ENCODE results near the gene DYSF.

DYSF gene

DNA sequence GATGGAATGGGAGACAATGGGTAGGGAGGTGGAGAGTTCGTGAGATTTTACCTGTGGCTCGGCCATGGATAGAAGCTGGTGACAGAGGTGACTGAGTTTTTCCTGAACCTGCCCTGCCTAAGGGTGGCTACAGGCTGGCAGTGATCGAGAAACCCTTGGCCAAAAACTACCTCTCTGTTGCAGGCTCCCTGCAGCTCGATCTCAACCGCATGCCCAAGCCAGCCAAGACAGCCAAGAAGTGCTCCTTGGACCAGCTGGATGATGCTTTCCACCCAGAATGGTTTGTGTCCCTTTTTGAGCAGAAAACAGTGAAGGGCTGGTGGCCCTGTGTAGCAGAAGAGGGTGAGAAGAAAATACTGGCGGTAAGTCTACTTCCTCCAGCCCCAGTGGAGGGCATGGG is 225.5 kb downstream of the DYSF start:
- H3K4me3 ChIP-seq (ENCODE audit: low read depth, low read length): no peak overlapping the region
- TF ChIP-seq ZNF157 (tag by site-specific recombination; IDR thresholded peaks at IDR 0.05) (no peak), ZFP41 (tag by site-specific recombination; IDR thresholded peaks at IDR 0.05; ENCODE audit: borderline replicate concordance) (no peak), ZEB2 (tag by site-specific recombination; IDR thresholded peaks at IDR 0.05) (no peak), KLF1 (tag by site-specific recombination; IDR thresholded peaks at IDR 0.05) (no peak), ZNF248 (tag by site-specific recombination; IDR thresholded peaks at IDR 0.05) (no peak), ZNF302 (tag by site-specific recombination; IDR thresholded peaks at IDR 0.05; ENCODE audit: low read depth) (no peak), ZNF335 (tag by site-specific recombination; conservative IDR thresholded peaks at IDR 0.05) (no peak), ZNF776 (tag by site-specific recombination; IDR thresholded peaks at IDR 0.05; ENCODE audit: borderline replicate concordance) (no peak), ZFP3 (tag by site-specific recombination; IDR thresholded peaks at IDR 0.05; ENCODE audit: low read depth) (no peak), ZNF555 (tag by site-specific recombination; conservative IDR thresholded peaks at IDR 0.05) (no peak), TCF7L2 (IDR thresholded peaks at IDR 0.05; ENCODE audit: borderline replicate concordance, low read depth, low read length) (no peak), BCL11A (tag by site-specific recombination; IDR thresholded peaks at IDR 0.05; ENCODE audit: low read depth) (no peak)
- TF ChIP-seq, protein P1, sequence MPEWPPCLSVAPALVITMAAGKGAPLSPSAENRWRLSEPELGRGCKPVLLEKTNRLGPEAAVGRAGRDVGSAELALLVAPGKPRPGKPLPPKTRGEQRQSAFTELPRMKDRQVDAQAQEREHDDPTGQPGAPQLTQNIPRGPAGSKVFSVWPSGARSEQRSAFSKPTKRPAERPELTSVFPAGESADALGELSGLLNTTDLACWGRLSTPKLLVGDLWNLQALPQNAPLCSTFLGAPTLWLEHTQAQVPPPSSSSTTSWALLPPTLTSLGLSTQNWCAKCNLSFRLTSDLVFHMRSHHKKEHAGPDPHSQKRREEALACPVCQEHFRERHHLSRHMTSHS (tag by site-specific recombination; IDR thresholded peaks at IDR 0.05): no peak
- H3K9me3 ChIP-seq (ENCODE audit: control insufficient read depth, insufficient read depth, low read depth, low read length): no peaks in the 10 kb centered on the region
- H3K36me3 ChIP-seq (ENCODE audit: control insufficient read depth in 2 of 2, insufficient read depth in 1 of 2, low read length in 2 of 2): no peaks in the 10 kb centered on the region
- ChIA-PET CTCF (no interaction called here), POLR2A (no interaction called here)
- H3K4me1 ChIP-seq (ENCODE audit: control insufficient read depth, insufficient read depth, low read length): peaks cover 4% of the 10 kb centered on the region
- no peak overlapping the region for H3K27ac ChIP-seq (ENCODE audit: extremely low read depth, low read depth, low read length)

DNA sequence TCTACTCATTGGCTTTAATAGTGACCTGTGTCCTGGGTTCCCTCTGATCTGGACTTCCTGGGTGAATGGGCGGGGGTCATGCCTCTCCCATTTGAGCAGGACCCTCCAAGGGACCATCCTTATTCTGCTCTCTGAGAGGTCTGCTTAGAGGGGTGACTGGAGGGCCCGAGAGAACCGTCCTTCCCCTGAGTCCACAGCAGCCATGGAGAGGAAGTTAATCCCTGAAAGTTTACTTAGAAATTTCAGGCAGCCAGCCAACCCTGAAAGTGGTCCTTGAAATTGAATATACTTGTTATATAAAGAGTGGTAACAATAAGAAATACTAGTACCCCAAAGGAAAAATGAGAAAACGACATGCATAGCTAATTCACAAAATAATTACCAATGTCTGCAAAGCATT is 226.1 kb downstream of the DYSF start:
- H3K4me3 ChIP-seq (ENCODE audit: low read depth, low read length): no peak overlapping the region
- peaks cover 4% of the 10 kb centered on the region for H3K4me1 ChIP-seq (ENCODE audit: control insufficient read depth, insufficient read depth, low read length)
- POLR2A ChIA-PET: no interaction called here
- H3K9me3 ChIP-seq (ENCODE audit: control insufficient read depth, insufficient read depth, low read depth, low read length): no peaks in the 10 kb centered on the region
- CTCF ChIA-PET: no interaction called here
- H3K36me3 ChIP-seq (ENCODE audit: control insufficient read depth in 2 of 2, insufficient read depth in 1 of 2, low read length in 2 of 2): no peaks in the 10 kb centered on the region
- no peak overlapping the region for H3K27ac ChIP-seq (ENCODE audit: extremely low read depth, low read depth, low read length)
- no peak for TF ChIP-seq GLIS2 (tag by site-specific recombination; IDR thresholded peaks at IDR 0.05)
- no peak for TF ChIP-seq ZNF366 (tag by site-specific recombination; conservative IDR thresholded peaks at IDR 0.05)
- TF ChIP-seq, protein P2, sequence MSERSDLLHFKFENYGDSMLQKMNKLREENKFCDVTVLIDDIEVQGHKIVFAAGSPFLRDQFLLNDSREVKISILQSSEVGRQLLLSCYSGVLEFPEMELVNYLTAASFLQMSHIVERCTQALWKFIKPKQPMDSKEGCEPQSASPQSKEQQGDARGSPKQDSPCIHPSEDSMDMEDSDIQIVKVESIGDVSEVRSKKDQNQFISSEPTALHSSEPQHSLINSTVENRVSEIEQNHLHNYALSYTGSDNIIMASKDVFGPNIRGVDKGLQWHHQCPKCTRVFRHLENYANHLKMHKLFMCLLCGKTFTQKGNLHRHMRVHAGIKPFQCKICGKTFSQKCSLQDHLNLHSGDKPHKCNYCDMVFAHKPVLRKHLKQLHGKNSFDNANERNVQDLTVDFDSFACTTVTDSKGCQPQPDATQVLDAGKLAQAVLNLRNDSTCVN (tag by site-specific recombination; optimal IDR thresholded peaks at IDR 0.05): no peak
- TF ChIP-seq MZF1 (tag by site-specific recombination; IDR thresholded peaks at IDR 0.05; ENCODE audit: borderline replicate concordance): no peak
- TF ChIP-seq TCF7L2 (IDR thresholded peaks at IDR 0.05; ENCODE audit: borderline replicate concordance, low read depth, low read length): no peak
- TF ChIP-seq YY1 (tag by site-specific recombination; IDR thresholded peaks at IDR 0.05): no peak
- TF ChIP-seq, protein P3, sequence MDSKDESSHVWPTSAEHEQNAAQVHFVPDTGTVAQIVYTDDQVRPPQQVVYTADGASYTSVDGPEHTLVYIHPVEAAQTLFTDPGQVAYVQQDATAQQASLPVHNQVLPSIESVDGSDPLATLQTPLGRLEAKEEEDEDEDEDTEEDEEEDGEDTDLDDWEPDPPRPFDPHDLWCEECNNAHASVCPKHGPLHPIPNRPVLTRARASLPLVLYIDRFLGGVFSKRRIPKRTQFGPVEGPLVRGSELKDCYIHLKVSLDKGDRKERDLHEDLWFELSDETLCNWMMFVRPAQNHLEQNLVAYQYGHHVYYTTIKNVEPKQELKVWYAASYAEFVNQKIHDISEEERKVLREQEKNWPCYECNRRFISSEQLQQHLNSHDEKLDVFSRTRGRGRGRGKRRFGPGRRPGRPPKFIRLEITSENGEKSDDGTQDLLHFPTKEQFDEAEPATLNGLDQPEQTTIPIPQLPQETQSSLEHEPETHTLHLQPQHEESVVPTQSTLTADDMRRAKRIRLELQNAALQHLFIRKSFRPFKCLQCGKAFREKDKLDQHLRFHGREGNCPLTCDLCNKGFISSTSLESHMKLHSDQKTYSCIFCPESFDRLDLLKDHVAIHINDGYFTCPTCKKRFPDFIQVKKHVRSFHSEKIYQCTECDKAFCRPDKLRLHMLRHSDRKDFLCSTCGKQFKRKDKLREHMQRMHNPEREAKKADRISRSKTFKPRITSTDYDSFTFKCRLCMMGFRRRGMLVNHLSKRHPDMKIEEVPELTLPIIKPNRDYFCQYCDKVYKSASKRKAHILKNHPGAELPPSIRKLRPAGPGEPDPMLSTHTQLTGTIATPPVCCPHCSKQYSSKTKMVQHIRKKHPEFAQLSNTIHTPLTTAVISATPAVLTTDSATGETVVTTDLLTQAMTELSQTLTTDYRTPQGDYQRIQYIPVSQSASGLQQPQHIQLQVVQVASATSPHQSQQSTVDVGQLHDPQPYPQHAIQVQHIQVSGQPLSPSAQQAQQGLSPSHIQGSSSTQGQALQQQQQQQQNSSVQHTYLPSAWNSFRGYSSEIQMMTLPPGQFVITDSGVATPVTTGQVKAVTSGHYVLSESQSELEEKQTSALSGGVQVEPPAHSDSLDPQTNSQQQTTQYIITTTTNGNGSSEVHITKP (tag by site-specific recombination; IDR thresholded peaks at IDR 0.05): no peak
- no peak for TF ChIP-seq ZBTB8A (tag by site-specific recombination; IDR thresholded peaks at IDR 0.05)
- no peak for TF ChIP-seq GLI4 (tag by site-specific recombination; IDR thresholded peaks at IDR 0.05)
- no peak for TF ChIP-seq SCRT1 (tag by site-specific recombination; IDR thresholded peaks at IDR 0.05; ENCODE audit: borderline replicate concordance)
- TF ChIP-seq, protein P4, sequence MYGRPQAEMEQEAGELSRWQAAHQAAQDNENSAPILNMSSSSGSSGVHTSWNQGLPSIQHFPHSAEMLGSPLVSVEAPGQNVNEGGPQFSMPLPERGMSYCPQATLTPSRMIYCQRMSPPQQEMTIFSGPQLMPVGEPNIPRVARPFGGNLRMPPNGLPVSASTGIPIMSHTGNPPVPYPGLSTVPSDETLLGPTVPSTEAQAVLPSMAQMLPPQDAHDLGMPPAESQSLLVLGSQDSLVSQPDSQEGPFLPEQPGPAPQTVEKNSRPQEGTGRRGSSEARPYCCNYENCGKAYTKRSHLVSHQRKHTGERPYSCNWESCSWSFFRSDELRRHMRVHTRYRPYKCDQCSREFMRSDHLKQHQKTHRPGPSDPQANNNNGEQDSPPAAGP (tag by site-specific recombination; IDR thresholded peaks at IDR 0.05): no peak
- TF ChIP-seq ZNF169 (tag by site-specific recombination; IDR thresholded peaks at IDR 0.05): no peak
- no peak for TF ChIP-seq SP3 (tag by site-specific recombination; IDR thresholded peaks at IDR 0.05)

Data from HEK293 (cell line).